NCI-H2227 (cell line): ENCODE data around the gene SLC1A7.

Source experiments
- DNase-seq: peaks from one replicate; lab custom pipeline; 2025; ENCODE audit not compliant: unreplicated experiment; lab: John Stamatoyannopoulos, UW

Gene SLC1A7

DNA sequence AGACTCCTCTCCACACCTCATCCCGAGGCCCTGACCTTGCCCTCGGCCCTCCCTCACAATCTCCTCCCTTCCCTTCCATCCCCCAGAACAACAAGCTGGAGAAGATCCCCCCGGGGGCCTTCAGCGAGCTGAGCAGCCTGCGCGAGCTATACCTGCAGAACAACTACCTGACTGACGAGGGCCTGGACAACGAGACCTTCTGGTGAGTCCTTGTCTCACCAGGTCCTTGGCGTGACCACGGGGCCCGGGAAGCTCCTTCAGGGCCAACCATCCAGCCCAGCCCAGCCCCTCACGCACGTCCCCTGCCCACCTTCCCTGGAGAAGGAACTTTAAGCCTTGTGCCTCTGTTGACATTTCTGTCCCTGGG lies 64.9 kb downstream of the SLC1A7 start:
- no peak for DNase-seq

DNA sequence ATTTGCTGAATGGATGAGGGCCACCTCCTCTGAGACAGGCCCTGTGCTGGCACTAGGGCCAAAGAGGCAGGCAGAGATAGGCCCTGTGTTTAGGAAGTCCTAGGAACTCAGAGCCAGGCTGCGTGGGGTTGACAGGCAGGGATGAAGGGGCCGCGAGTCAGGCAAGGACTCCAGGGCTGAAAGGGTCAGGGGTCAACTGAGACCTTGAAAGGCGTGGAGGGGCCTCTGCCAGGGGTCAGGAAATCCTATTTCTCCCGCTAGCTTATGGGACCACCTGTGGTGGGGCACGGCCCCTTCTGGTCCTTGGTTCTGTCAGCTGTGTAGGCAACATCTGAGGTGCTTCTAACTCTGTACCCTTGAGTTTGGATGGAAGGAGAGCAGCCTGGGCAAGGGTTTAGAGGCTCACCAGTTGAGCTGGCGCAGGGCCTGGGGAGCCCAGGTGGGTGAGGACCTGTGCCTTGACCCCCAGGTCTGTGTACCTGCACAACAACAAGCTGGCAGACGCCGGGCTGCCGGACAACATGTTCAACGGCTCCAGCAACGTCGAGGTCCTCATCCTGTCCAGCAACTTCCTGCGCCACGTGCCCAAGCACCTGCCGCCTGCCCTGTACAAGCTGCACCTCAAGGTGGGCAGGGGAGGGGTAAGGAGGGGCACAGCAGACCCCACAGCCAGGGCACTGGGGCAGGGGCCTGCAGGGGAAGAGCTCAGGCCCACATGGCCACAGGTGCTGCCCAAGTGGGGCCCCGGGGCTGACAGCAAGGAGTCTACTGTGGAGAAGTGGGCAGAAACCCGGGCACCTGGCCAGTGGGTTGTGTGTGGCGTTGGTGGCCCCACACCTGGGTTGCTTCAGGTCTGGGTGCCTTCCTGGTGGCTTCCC lies 65.5 kb downstream of the SLC1A7 start:
- no peak for DNase-seq

DNA sequence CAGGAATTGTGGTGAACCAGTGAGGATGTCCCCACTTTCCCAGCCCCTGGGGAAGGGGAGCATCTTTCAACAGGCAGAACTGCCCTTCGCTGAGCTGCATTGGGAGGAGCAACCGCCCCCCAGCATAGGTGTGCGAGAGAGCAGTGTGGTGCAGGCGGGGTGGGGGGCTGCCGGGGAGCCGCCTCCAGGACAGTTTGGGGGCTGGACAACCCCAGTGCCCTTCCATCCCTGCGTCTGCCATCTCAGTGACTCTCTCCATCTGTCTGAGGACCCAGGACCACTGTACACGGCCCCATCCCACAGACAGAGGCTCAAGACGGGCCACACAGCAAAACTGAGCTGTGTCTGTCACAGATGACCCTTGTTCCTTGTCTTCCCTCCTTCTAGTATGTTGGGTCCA lies 66.3 kb downstream of the SLC1A7 start:
- no peak for DNase-seq

DNA sequence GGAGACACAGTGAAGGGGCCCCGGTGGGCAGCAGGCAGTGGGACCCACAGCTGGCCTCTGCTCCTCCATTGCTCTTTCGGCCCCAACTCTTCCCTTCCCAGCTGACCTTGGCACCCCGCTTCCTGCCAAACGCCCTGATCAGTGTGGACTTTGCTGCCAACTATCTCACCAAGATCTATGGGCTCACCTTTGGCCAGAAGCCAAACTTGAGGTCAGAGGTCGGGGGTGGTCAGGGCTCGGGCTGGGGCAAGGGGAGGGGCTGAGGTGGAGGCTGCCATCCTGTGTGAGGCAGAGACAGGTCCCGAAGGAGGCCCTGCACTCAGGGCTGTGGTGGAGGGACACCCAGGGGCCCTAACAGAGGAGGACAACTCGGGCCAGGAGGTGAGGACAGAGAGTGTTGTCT lies 66.7 kb downstream of the SLC1A7 start:
- DNase-seq, result no peak

DNA sequence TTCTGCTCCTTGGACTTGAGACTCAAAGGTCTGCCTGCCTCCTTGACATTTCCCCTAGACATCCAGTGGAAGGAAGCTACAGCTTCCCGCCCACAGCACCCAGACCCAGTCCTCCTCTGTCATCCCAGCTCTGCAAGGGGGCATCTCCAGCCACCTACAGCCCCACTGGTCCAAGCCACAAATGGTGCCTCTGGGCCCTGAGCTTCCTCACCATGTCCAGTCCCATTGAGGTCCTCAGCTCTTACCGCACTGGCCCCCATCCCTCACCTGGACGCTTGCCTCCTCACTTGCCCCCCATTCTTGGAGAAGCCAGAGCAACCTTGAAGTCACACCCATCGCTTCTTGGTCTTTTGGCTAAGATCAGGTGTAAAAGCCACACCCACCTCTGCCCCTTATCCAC lies 67.2 kb downstream of the SLC1A7 start:
- no peak for DNase-seq

DNA sequence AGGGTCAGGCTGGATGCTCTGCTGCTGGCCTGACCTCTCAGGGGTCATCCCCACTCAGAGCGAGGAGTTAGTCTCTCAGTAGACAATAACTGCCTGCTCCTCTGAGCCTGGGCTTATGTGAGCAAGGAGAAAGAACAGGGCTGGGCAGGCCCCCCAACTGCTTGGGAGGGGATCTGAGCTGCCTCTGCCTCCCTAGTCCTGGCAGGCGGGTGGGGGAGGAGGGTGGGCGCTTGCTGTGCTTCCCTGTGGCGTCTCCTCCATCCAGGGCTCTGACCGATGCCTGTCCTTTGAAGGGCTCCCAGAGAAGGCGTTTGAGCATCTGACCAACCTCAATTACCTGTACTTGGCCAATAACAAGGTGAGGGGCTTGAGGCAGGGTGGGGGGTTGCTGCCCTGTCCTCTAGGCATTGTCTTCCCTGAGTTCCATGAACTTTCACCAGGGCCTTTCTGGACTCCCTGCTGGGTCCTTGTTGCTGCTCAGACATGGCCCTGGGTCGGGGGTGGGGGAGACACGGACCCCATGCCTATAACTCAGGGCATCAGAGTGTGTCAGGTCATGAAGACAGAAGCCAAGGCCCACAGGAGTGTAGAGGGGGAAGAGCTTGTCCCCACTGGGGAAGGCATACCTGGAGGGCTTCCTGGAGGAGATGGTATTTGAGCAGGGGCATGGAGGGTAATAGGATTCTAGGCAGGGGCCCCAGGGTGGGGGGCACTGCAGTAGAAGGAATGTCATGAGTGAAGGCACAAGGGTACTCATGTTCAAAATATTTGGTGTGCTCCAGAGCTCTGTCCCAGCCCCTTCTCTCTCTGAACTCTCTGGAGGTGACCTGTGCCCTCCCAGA lies 67.9 kb downstream of the SLC1A7 start:
- DNase-seq, result no peak

DNA sequence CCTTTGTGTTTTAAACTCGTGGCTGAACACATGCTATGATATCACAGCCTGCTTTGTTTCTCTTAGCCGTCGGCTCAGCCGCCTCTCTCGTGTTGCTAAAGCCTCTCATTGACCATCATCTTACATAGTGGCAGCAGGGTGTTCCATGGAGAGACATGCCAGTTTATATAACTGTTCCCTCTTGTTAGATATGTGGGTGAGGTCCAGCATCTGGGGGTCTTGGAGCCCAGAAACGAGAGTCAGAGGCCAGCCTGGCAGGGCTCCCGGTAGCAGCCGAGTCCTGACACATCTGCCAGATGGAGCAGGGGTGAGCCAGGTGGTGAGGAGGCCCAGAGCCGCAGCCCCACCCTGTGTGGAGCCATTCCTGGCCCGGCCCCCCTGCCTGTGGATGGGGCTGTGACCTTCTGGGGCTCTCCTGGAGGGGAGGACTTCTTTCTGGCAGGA lies 68.5 kb downstream of the SLC1A7 start:
- DNase-seq, result no peak

DNA sequence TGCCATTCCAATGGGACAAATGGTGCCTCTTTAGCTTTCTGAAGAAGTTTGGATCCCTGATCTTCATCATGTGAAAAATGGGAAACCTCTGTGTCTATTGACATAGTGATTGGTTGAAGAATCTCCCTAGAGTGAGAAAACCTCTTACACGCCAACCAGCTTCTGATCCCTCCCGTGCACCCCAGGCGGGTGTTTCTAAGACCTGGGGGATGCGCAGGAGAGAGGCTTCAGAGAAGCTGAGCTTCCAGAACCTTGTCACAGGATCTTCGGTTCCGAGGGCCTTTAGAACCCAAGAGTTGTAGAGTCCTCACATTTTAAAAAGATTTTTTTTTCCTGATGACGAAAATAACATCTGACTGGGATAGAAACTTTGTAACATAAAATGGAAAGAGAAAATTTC lies 69.2 kb downstream of the SLC1A7 start:
- no peak for DNase-seq

DNA sequence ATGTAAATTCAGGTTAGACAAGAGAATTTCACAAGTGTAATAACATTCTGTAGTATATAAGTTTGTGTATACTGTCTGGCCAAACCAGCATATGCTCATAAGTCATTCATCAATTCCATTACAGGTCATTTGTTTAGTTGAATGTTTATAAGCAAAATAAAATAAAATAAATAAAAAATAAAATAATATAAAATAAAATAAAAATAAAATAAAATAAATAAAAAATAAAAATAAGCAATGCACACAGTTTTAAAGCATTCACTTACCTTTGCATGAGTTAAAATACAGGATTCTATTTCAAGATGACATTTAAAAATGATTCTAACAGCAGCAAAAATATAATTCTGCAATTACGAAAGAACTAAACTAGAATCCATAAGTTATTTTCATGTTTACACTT lies 70.5 kb downstream of the SLC1A7 start:
- DNase-seq, result no peak

DNA sequence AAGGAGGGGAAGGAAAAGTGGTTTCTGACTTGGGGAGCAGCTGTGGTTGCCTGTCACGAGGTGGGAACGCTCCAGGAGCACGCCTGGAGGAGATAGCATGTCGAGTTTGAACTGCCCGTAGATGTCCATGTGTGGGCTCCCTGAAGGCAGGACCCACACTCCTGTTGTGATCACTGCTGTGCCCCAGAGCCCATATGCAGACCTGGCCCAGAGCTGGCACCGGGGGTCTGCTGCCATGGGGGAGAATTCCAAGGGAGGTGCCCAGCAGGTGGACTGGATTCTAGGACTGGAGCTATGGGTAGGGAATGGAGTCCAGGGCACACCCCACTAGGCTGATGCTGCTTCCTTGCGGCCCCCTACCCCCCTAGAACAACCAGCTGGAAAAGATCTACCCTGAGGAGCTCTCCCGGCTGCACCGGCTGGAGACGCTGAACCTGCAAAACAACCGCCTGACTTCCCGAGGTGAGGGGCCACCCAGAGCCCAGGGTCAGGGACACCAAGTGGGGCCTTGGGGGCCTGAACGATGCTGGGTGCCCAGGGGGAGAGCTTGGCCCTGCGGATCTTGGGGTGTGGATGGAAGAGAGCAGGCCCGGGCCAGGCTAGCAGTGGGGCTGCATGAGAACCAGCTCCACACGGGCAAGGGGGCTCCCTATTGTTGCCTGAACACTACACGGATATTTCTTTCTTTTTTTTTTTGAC lies 71.1 kb downstream of the SLC1A7 start:
- DNase-seq, result no peak

DNA sequence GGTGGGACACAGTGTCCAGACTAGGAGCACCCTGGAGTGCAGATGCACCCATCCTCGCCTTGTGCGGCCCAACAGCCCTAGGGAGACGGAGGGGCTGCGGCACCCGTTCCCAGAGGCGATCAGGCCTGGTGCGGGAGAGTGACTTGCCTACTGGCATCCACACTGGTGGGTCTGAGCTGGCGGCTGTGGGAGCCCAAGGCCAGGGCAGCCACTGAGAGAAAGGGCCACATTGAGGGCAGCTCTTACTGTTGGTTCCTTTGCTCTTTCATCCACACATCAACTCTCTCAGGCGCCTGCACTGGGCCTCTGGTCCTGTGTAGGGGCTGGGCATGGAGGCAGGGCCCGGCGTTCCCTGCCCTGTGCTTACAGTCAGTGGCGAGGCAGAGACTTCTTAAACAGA lies 71.8 kb downstream of the SLC1A7 start:
- no peak for DNase-seq

DNA sequence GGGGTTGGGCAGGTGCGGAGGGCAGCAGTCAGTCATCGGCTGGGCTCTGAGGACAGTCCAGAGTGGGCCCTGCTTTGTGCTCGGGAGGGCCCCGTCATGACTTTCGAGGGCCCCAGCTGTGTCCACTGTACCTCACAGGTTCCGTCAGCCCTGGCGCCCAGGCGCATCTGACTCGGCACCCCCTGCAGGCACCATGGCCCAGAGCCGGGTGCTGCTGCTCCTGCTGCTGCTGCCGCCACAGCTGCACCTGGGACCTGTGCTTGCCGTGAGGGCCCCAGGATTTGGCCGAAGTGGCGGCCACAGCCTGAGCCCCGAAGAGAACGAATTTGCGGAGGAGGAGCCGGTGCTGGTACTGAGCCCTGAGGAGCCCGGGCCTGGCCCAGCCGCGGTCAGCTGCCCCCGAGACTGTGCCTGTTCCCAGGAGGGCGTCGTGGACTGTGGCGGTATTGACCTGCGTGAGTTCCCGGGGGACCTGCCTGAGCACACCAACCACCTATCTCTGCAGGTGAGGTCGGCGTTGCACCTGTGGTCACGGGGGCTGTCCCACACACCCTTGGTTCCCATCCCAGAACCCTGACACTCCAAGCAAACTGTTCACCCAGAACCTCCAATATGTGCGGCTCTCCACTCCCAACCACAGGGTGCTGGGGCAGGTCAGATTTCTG lies 72.6 kb downstream of the SLC1A7 start:
- no peak for DNase-seq

DNA sequence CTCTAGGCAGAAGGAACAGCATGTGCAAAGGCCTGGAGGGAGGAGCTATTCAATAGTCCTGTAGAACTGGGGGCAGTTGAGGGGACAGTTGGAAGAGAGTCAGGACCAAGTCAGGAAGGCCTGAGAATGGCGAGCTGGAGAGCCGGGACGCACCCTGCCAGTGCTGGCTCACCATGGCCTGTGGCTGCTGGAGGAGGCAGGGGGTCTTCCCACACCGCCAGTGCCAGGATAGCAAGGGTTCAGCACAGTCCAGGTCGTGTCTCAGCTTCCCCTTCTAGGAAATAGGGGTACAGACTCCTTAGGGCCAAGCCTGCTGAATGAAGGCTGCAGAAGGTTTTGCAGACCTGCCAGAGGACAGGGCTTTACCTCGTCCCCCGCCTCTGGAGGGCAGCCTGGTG lies 73.2 kb downstream of the SLC1A7 start:
- no peak for DNase-seq

DNA sequence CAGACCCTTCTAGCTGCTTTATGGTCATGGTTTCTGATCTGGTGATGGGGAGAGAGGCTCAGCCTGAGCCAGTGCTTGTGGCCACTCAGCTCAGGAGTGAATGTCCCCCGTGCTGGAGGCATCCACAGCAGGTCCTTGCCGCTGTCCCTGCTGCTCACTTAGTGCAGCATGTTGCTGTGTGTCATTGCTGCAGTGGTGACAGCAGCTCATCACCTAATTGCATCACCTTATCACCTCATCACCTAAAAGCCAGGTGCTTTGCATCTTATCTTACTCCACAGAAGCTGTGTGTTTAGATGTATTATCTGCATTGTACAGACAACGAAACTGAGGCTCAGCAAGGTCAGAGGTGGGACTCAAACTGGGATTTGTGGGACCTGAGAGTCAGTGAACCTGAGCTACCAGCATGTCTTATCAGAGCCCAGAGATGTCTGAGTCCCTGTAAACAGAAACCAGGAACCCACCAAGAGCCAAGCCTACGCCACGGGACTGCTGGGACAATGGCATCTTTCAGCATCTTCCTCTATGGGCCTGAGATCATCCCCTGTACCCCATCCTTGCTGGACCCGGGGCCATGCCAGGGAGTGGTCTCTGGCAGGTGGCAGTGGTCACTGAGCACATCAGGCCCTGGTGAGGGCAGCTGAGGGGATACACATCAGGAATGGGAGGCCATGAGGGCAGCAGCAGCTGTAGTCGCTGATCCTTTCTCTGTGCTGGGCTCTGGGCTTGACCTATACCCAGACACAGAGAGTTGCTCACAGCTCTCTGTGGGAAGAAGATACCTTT lies 73.9 kb downstream of the SLC1A7 start:
- DNase-seq, result no peak

DNA sequence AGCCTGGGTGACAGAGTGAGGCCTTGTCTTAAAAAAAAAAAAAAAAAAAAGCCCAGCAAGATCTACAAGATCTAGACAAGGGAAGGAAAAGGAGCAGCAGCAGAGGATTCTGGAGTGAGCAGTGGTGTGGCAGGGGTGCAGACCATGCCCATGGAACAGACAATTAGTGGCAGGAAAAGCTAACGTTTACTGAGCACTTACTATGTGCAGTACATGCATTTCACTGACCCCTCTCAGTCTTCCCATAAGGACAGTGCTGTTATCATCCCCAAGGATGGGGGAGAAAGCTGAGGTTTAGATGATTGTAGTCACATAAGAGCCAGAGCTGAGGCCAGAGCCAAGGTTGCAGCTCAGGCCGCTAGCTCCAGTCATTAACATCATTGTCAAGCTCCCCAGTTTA lies 74.6 kb downstream of the SLC1A7 start:
- DNase-seq, result no peak

DNA sequence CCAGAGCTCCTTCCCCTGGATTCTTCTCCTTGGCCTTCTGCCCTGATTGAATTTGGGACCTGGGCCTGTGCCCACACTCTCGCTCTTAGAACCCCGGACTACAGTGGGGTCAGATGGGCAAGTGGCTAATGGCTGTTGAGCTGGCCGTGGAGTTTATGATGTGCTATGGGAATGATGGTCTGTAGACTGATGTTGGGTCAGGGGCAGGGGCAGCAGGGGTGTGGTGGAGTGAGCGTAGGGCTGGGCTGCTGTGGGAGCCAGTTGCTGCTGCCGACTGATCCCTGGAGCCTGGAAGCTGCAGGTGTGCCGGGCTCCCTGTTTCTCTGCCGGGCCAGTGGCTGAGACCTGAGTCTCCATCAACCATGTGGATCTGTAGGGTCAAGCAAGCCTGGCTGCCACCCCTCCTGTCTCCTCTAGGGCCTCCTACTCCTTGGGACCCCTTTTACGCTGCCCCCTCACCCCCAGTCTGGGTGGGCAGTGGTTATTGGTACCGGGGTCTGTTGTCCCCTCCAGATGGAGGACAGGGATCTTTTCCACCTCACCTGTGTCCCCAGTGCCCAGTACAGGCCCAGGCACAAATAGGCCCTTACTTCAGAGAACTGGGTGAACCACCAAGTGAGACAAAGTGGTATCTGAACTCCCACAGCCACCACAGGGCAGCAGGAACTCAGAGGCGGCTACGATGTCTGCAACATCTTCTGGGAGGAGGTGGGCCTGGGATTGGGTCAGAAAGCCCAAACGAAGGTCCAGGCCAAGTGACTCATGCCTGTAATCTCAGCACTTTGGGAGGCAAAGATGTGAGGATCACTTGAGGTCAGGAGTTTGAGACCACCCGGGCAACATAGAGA lies 75.3 kb downstream of the SLC1A7 start:
- no peak for DNase-seq

DNA sequence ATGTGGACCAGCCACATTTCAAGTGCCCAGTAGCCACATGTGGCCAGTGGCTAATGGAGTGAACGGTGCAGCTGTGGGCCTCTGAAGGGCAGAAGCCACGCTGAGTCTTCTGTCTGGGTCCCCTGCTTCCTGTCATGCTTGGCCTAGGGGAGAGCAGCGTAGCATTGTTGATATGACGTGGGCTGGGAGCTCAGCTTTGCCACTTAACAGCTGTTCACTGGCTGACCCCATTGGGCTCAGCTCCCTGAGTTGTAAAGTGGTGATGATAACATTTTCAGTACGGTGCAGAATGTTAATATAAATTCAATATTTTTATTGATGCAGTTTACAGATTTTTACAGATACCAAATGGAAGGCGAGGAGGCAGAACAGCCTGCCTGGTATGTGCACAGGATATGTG lies 76.0 kb downstream of the SLC1A7 start:
- DNase-seq, result no peak

DNA sequence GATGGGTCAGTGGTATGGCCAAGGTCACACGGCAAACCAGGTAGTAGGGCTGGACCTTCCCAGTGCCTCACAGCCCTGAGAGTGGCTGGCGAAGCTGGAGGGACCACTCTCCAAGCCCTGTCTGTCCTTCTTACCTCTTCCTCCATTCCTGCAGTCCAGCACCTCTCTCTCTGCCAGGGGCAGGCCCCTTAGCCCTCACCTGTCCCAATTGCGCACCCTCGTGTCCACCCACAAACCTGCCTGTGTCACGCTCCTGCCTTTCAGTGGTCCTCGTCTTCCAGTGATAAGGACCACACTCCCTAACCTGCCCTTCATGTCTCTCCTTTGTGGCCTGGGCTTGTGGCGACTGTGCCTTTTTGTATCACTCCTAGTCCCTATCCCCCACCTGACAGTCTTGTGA lies 77.0 kb downstream of the SLC1A7 start:
- no peak for DNase-seq

DNA sequence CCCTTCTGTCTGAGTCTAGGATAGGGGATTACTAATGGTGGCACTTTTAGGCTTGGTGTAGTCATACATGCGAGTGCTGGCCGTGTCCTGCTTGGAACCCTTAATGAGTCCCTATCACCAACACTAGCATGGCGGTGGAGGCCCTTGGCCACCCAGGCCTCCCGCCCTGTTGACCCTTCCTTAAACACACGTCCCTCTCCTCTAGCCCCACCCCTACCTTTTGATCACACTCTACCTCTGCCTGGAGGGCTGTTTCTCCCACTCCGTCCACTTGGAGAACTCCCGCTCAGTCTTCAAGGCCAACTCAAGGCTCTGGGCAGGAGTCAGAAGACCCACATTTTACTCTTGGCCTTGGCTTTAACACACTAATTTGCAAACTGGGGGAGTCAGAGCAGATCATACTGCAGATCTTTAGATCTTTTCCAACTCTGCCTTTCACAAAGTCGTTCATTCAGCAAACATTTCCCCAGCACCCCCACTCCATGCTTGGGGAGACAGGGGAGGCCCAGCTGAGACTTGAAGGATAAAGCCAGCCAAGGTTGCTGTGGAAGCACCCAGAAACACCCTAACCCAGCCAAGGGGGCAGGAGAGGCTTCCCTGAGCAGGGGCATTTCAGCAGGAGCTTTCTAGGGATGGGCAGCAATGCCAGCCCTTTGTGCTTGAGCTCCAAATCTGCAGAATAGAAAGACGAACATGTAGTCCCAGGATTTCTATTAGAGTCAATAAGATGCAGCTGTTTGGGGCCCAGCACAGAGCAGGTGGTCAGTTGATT lies 78.5 kb downstream of the SLC1A7 start:
- no peak for DNase-seq
